NT2/D1 (cell line): ENCODE data around the gene RC3H1.

Experiments used
- SUZ12 ChIP-seq: IDR thresholded peaks from 2 replicates; pipeline ENCODE4 v1.6.1; 2011; ENCODE audit not compliant: insufficient read length, insufficient read depth; ENCODE audit errors: extremely low read depth
- YY1 ChIP-seq: IDR thresholded peaks from 2 replicates; pipeline ENCODE4 v1.6.1; 2011; ENCODE audit not compliant: insufficient read length, insufficient read depth
- ZNF274 ChIP-seq: IDR thresholded peaks from 2 replicates; pipeline ENCODE4 v1.6.1; 2011; ENCODE audit warnings: mild to moderate bottlenecking, low read depth, low read length

DNA sequence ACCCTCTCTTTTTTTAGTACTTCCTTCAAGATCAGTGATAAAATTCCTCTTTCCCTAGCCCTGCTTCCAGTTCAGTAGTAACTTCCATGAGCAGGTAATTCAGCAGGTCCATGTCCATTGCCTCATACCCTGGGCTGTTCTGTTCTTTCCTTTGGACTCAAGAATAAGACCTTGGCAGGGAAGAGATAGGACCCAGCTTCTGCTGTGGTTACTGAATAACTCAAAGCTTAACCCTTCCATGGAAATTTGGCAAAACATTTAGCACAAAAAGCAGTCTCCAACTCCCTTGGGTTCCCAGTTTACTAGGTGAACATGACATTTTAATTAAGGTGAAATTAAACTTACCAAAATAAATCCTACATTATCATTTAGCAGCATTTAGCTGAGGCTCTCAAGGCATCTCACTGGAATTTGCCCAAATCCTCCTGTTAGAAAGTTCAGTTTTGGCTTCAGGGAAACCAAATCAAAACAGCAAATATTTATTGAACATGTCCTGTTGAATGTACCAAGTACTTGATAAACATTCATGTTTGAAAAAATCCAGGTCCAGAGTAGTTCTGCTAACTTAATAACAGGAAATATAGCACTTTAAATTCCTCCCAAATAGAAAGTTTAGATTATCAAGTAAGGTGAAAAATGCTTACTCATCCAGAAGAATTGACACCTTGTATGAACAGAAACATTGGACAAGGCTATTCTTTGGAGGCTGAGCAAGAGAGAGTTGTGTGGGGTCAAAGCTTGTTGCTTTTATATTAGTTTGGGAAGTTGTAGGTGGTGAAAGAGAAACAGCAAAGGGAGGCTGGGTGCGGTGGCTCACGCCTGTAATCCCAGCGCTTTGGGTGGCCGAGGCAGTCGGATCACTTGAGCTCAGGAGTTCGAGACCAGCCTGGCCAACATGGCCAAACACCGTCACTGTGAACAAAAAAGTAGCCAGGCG, 96.6 kb downstream of the RC3H1 start:
- TF ChIP-seq YY1 (no peak), ZNF274 (no peak), SUZ12 (no peak)
